GM19351 (cell line): Measurements from ENCODE around the gene PSMD14.
"Not testable (repeated sequence)": the region's sequence is repeated elsewhere in the genome, so short reads cannot be mapped to it uniquely, and the experiment has no call there.

Source experiments
- ATAC-seq: cut with Tn5 transposase; IDR thresholded peaks from one replicate; pipeline ENCODE4 v1.9.1; 2021; ENCODE audit warnings: mild to moderate bottlenecking, moderate library complexity; ENCODE audit not compliant: unreplicated experiment

Gene PSMD14

GRCh38 chr2:161332371-161332967 is 24.2 kb downstream of the PSMD14 start:
- no peak for ATAC-seq

GRCh38 chr2:161335626-161336025 is 27.4 kb downstream of the PSMD14 start:
- no peak for ATAC-seq

GRCh38 chr2:161337247-161337646 is 29.0 kb downstream of the PSMD14 start:
- ATAC-seq = no peak

DNA sequence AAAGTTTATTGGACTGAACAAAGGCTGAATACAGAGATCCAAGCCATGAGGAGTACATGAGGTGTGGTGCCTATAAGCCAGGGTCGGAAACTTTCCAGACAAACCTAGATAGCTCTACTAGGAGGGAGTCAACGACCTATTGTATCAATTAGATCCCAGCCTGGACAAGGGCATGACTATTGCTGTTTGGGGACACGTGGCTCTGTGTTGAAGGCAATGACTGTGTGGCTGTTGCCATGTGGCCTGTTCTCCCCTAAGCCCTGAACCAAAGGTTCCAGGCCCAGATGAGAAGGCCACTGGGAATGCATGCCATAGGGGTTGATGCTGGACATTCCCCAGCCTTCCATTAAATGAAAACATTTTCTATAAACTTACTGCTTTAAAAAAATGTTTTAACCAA is 31.3 kb downstream of the PSMD14 start:
- not testable (repeated sequence) for ATAC-seq

- ATAC-seq = not testable (repeated sequence)
These were observed 32.7 kb downstream of the PSMD14 start for GRCh38 chr2:161340930-161341413.

DNA sequence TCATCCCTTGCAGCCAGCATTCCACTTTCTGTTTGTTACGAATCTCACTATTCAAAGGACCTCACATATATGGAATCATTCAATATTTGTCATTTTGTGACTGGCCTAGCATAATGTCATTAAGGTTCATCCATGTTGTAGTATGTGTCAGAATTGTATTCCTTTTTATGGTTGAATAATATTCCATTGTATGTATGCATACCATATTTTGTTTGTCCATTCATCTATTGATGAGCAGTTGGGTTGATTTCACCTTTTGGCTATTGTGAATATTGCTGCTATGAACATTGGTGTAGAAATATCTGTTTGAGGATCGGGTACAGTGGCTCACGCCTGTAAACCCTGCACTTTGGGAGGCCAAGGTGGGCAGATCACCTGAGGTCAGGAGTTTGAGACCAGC is 35.0 kb downstream of the PSMD14 start:
- no peak for ATAC-seq

DNA sequence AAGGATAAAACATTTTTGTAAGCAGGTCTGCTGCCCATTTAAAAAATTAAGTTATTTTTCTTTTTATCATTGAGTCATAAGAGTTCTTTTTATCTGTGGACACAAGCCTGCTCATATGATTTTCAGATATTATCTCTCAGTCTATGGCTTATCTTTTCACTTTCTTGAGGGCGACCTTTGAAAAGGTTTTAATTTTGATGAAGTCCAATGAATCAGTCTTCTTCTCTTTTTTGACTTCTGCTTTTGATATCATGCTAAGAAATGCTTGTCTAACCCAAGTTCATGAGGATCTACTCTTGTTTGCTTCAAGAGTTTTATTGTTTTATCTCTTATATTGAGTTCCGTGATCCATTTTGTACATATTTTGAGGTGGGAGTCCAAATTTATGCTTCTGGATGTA is 36.5 kb downstream of the PSMD14 start:
- ATAC-seq = no peak

- ATAC-seq = no peak
These were observed 43.5 kb downstream of the PSMD14 start for GRCh38 chr2:161351678-161352077.

GRCh38 chr2:161352719-161353118 is 44.5 kb downstream of the PSMD14 start:
- peak; percentile 35 for ATAC-seq

DNA sequence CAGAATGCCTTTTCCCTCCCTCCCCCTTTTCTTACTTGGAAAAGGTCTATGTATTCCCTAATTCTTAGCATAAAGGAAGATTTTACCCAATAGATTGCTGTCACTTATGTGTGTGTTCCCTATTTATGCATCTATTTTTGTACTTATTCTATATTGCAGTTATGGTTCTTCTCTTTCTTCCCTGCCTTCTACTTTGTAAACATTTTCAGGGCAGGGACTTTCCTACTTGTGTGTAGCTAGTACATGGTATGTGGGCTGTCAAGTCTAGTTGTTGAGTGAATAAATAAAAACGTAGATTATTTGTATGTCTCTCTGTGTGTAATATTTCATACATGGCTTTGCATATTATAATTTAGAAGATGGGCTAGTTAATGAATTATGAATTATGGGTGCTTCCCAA is 45.3 kb downstream of the PSMD14 start:
- no peak for ATAC-seq

DNA sequence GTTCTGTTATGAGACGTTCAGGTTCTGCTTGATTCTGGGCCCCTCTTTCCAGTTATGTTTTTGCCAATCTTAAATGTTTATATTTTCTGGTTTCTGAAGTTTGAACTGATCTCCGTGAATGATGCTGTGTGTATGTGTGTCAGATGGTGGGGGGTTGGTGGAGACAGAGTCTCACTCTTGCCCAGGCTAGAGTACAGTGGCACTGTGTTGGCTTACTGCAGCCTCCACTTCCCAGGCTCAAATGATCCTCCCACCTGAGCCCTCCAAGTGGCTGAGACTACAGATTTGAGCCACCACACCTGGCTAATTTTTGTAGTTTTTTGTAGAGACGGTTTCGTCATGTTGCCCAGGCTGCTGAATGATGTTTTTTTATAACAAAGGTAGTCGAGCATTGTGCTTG is 45.9 kb downstream of the PSMD14 start:
- no peak for ATAC-seq

- ATAC-seq = no peak
These were observed 46.9 kb downstream of the PSMD14 start for GRCh38 chr2:161355106-161355505.

GRCh38 chr2:161355983-161356382 is 47.8 kb downstream of the PSMD14 start:
- ATAC-seq = no peak

GRCh38 chr2:161357097-161357496 is 48.9 kb downstream of the PSMD14 start:
- ATAC-seq = no peak

GRCh38 chr2:161358838-161359237 is 50.6 kb downstream of the PSMD14 start:
- ATAC-seq = no peak

DNA sequence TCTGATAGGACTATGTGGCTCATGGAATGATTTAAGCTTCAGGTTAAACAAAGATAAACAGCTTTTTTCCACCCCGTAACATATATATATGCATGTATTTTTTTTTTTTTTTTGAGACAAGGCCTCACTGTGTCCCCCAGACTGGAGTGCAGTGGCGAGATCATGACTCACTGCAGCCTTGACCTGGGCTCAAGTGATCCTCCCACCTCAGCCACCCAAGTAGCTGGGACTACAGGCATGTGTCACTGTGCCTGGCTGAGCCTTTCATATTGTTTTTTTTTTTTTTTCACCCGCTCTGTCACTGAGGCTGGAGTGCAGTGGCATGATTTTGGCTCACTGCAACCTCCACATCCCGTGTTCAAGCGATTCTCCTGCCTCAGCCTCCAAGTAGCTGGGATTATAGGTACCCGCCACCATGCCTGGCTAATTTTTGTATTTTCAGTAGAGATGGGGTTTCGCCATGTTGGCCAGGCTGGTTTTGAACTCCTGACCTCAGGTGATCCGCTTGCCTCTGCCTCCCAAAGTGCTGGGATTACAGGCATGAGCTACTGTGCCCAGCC is 52.0 kb downstream of the PSMD14 start:
- not testable (repeated sequence) for ATAC-seq

DNA sequence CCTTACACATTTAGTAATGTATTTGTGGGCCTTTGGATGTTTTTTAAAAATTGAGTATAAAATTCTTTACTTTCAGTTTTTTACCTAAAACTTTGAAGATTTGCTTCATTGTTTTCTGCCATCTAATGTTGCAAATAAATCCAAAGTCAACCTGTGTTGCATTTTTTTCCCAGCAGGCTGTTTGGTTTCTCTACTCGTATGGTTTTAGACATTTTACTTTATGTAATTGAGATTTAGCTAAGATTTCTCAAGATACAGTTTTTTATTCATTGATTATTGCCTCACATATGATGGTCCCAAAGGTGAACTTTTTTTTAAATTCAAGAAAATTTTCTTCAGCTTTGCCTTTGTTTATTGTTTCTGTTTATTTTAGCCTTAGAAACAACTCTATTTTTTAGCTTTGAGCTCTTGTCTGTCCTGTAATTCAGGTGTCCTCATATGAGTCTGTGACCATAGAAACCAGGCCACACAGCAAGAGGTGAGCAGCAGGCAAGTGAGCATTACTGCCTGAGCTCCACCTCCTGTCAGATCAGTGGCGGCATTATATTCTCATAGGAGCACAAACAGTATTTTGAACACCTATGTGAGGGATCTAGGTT is 54.4 kb downstream of the PSMD14 start:
- no peak for ATAC-seq

DNA sequence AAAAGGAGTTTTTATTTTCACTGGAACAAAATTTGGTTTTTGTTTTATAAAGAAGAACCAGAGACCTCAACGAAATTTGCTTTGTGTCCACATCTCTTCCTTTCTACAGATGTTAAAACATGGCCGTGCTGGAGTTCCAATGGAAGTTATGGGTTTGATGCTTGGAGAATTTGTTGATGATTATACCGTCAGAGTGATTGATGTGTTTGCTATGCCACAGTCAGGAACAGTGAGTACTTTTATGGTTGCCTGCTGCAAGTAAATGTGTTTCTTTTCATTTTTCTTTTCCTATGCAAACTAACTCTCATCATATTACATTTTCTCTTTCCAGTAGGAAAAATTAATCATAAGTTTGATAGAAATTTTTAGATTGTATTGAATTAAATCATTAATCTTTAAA is 59.5 kb downstream of the PSMD14 start:
- ATAC-seq = no peak

DNA sequence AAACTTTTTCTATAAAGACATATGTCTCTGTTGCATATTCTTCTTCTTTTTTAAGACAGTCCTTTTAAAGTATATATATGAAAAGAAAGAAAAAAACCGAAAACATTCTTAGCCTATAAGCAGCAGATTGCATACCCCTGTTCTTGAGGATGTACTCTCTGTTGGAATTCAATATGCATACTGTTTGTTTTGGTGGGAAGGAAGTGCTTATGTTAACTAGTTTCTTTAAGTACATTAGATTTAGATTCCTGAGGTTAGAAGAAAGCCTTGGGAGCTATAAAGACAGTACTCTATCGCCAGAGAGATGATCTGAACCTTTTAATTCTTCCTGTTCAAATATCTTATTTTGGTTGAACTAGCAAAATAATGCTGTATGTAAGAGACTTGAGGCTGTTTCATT is 61.1 kb downstream of the PSMD14 start:
- no peak for ATAC-seq

DNA sequence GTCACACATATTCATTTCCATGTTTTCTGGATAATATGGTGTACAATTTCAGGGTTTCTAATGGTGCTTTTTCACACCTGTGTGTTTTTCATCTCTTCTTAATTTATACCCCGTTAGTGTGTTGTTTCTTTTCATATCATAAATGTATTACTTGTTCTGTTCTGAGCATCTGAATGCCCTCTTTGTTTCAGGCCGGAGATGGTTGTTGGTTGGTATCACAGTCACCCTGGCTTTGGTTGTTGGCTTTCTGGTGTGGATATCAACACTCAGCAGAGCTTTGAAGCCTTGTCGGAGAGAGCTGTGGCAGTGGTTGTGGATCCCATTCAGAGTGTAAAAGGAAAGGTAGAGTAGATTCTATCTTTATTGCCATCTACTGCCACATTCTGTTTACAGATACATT is 62.8 kb downstream of the PSMD14 start:
- no peak for ATAC-seq

DNA sequence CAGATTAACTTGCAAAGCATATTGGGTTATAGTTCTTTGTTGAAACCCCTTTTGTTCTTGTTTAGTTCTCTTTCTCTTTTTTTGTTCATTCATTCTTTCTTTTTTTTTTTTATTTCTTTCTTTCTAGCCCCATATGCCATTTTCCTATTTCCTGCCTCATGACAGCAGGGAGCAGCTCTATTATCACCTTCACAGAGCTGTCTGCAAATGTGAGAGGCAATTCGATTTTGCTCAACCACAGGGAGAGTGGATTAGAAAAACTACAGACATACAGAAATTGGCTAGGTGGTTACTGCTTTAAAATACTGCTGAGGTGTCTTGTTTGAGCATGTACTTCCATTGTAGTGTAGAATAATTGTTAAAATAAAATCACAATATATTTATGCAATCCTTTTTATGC is 63.6 kb downstream of the PSMD14 start:
- ATAC-seq = no peak

DNA sequence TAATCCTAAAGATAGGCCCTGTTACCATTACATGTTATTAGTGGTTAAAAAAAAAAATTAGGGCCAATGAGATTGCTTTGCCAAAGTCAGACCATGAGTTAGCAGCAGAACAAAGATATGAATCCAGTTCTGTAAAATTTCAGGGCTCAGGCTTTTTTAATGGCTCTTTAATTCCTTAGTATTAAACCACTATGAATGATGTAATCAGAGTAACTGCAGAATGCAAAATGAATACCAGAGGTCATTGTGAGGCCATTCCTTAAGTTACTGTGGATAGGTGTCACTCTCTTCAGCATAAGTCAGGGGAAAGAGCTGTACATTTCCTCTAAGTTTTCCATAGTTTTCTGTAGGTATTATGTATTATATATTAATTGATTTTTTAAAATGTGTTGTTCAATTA is 65.7 kb downstream of the PSMD14 start:
- ATAC-seq = no peak

DNA sequence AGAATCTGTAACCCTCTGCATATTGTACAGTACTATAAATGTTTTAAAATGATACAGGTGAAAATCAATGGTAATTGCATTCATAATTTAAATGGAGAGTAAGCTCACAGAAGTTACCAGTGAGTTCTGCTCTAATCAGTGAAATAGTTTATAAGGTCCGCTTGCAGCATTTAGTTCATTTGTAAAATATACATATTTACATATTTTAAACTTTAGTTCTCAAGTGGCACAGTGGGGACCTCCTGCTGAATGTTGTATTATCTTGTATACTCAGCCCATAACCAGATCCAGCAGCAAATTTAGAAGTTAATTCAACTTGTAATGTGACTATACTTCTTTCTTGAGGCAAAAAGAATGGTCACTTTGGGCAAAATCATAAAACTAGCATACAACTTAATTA is 66.2 kb downstream of the PSMD14 start:
- ATAC-seq = no peak
